NT2/D1 (cell line): ENCODE measurements around the gene ZSCAN10.

Experiments
- SUZ12 ChIP-seq: IDR thresholded peaks from 2 replicates; pipeline ENCODE4 v1.6.1; 2011; ENCODE audit not compliant: insufficient read length, insufficient read depth; ENCODE audit errors: extremely low read depth
- YY1 ChIP-seq: IDR thresholded peaks from 2 replicates; pipeline ENCODE4 v1.6.1; 2011; ENCODE audit not compliant: insufficient read length, insufficient read depth
- ZNF274 ChIP-seq: IDR thresholded peaks from 2 replicates; pipeline ENCODE4 v1.6.1; 2011; ENCODE audit warnings: mild to moderate bottlenecking, low read depth, low read length

DNA sequence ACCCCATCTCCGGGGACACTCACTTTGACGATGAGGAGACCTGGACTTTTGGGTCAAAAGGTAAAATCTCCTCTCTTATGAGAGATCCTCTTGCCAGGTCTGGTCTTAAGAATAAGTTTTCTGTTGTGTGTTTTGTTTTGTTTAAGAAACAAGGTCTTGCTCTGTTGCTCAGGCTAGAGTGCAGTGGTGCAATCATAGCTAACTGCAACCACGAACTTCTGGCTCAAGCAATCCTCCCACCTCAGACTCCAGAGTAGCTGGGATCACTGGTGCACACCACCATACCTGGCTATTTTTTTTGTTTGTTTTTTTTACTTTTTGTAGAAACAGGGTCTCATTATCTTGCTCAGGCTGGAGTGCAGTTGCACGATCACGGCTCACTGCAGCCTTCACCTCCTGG, 48.6 kb downstream of the ZSCAN10 start:
- TF ChIP-seq YY1 (no peak), SUZ12 (no peak), ZNF274 (no peak)
